ENCODE measurements around the gene FUZ. TPM values are rescaled to one million over a fixed set of nuclear protein-coding genes. Genes with fewer than 3 reads are reported as not detected.

Gene FUZ
- total RNA-seq, 2 experiments from 2014 or later, result 23.1 to 24.2 TPM

DNA sequence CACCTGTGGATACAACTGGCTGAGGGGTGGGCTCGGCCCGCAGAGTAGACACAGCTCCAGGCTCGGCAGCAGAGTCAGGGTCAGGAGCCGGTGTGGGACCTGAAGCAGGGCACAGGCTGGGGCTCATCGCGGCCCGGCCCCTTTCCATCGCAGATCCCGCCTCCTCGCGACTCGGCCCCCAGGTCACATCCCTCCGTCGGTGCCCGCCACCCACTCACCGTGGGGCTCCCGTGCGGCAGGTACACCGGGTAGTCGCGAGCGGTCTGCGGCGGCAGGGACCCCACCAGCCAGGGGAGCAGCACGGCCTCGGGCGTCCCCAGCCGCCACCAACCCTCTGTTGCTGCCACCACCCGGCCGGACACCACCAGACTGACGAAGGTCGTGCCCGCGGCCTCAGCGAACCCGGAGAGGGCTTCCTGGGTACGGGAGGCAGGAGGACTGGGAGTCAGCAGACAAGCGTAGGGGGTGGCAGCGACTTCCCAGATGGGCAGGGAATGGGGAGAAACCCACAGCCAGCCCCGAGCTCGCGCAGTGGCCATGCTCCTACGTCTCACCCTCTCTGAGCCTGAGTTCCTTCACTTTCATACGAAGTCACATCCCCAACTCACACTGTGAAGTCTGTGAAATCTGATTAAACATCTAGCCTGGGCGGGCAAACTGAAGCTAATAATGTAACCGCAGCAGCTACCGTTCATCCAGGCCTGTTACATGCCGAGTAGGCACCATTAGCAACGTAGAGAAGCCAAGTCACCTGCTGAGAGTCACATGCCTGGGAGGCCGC lies 3.7 kb downstream of the FUZ start:
- peak overlapping the region; percentile 71 for H3K4me3 Mint-ChIP-seq
- ChIA-PET POLR2A (interaction anchor here (1.0 to 1.2 kb wide), 3 partner anchors 9 to 11 kb away, joined by 3 to 5 read pairs (median 3); partner anchors contain the start of gene MED25), CTCF (interaction anchor here (0.9 to 1.0 kb wide), 2 partner anchors 92 to 133 kb away, joined by 4 read pairs; partner anchors contain the start of gene PRMT1)
- H3K36me3 Mint-ChIP-seq (ENCODE audit: low read depth), result peaks cover 27% of the 10 kb centered on the region
- H3K4me1 Mint-ChIP-seq (ENCODE audit: low read depth), result peaks cover 57% of the 10 kb centered on the region
- ATAC-seq, result peak; percentile 23
- H3K9me3 Mint-ChIP-seq (ENCODE audit: insufficient read depth), result no peaks in the 10 kb centered on the region
- DNase-seq, result peak; percentile 36
- H3K27me3 Mint-ChIP-seq (ENCODE audit: low read depth), result no peaks in the 10 kb centered on the region
- peak overlapping the region; percentile 72 for H3K27ac Mint-ChIP-seq

DNA sequence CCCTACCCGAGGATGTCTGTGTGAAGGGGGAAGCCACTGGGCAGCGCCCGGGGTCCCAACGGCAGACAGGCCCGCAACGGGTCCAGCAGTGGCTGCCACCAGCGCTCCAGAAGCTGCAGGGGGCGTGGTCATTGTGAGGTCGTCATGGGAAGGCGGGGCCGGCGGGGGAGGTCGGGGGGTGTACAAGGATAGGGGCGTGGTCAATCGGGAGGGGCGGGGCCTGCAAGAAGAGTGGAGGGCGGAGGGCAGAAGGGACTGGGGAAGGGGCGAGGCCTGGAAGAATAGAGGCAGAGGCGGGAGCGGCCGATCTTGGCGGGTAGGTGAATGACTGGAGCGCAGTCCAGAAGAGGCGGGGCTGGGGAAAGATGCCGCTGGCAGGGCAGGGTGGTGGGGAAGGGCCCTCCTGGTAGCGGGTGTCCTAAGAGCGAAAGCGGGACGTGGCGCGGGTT lies 4.4 kb downstream of the FUZ start:
- ChIA-PET CTCF (no interaction called here), POLR2A (no interaction called here)
- Mint-ChIP-seq H3K36me3 (ENCODE audit: low read depth) (peaks cover 28% of the 10 kb centered on the region), H3K4me1 (ENCODE audit: low read depth) (peaks cover 53% of the 10 kb centered on the region), H3K27ac (peak overlapping the region; percentile 72), H3K9me3 (ENCODE audit: insufficient read depth) (no peaks in the 10 kb centered on the region), H3K27me3 (ENCODE audit: low read depth) (no peaks in the 10 kb centered on the region), H3K4me3 (peak overlapping the region; percentile 71)
- DNase-seq (peak; percentile 84), ATAC-seq (peak; percentile 10)

DNA sequence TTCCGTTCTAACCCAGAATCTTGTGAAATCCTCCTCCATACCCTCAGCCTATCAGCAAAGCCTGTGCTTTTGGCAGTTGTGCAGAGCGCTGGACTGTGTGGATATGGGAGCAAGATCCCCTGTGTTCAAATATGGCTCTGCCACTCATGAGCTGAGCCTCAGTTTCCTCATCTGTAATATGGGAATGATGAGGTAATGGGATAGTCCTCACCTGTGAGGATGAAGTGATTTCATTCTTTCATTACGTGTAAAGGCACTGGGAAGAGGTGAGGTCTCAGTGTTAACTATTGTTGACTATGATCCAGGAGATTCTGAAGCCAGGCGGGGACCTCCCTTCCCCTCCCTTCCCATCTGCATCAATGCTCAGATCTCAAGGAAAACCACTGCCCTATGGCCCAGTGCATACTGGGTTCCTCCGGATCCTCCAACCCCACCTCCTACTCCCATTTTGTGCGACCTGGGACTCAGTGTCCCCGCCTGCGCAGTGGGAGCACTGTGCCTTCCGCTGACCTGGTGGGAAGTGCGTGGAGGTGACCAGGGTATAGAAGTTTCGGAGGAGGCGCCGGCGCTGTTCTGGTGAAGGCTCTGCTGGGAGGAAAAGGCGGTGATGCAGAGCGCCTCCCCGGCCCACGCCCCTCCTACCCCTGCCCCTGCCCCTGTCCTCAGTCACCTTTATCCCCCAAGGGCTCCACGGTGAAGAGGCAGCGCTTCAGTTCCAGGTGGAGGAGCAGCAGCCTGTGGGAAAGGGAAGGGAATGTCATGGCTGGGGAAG lies 5.0 kb downstream of the FUZ start:
- Mint-ChIP-seq H3K4me3 (peak overlapping the region; percentile 22), H3K36me3 (ENCODE audit: low read depth) (peaks cover 34% of the 10 kb centered on the region), H3K27ac (peak overlapping the region; percentile 95), H3K4me1 (ENCODE audit: low read depth) (peaks cover 49% of the 10 kb centered on the region), H3K9me3 (ENCODE audit: insufficient read depth) (no peaks in the 10 kb centered on the region), H3K27me3 (ENCODE audit: low read depth) (no peaks in the 10 kb centered on the region)
- DNase-seq (no peak), ATAC-seq (no peak)
- ChIA-PET CTCF (interaction anchor here (1.1 to 1.2 kb wide), 2 partner anchors 10 to 91 kb away, joined by 3 read pairs; no protein-coding TSS in a partner anchor), POLR2A (no interaction called here)

GRCh38 chr19:49807058-49807903 lies 5.8 kb downstream of the FUZ start:
- Mint-ChIP-seq H3K27ac (peak overlapping the region; percentile 95), H3K27me3 (ENCODE audit: low read depth) (no peaks in the 10 kb centered on the region), H3K4me3 (no peak overlapping the region), H3K4me1 (ENCODE audit: low read depth) (peaks cover 41% of the 10 kb centered on the region), H3K36me3 (ENCODE audit: low read depth) (peaks cover 38% of the 10 kb centered on the region), H3K9me3 (ENCODE audit: insufficient read depth) (no peaks in the 10 kb centered on the region)
- POLR2A ChIA-PET, result no interaction called here
- DNase-seq (peak; percentile 50), ATAC-seq (peak; percentile 22)
- CTCF ChIA-PET, result interaction anchor here (1.1 to 1.2 kb wide), 2 partner anchors 9 to 90 kb away, joined by 3 read pairs; no protein-coding TSS in a partner anchor

DNA sequence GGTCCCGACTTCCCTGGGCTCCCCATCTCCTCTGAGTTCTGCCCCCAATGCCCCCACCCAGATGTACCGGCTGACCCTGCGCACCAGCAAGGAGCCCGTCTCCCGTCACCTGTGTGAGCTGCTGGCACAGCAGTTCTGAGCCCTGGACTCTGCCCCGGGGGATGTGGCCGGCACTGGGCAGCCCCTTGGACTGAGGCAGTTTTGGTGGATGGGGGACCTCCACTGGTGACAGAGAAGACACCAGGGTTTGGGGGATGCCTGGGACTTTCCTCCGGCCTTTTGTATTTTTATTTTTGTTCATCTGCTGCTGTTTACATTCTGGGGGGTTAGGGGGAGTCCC lies 6.5 kb downstream of the FUZ start:
- Mint-ChIP-seq H3K4me3 (no peak overlapping the region), H3K9me3 (ENCODE audit: insufficient read depth) (no peaks in the 10 kb centered on the region), H3K27ac (peak overlapping the region; percentile 95), H3K36me3 (ENCODE audit: low read depth) (peaks cover 38% of the 10 kb centered on the region), H3K27me3 (ENCODE audit: low read depth) (no peaks in the 10 kb centered on the region), H3K4me1 (ENCODE audit: low read depth) (peaks cover 37% of the 10 kb centered on the region)
- ChIA-PET CTCF (no interaction called here), POLR2A (no interaction called here)
- DNase-seq (no peak), ATAC-seq (no peak)

DNA sequence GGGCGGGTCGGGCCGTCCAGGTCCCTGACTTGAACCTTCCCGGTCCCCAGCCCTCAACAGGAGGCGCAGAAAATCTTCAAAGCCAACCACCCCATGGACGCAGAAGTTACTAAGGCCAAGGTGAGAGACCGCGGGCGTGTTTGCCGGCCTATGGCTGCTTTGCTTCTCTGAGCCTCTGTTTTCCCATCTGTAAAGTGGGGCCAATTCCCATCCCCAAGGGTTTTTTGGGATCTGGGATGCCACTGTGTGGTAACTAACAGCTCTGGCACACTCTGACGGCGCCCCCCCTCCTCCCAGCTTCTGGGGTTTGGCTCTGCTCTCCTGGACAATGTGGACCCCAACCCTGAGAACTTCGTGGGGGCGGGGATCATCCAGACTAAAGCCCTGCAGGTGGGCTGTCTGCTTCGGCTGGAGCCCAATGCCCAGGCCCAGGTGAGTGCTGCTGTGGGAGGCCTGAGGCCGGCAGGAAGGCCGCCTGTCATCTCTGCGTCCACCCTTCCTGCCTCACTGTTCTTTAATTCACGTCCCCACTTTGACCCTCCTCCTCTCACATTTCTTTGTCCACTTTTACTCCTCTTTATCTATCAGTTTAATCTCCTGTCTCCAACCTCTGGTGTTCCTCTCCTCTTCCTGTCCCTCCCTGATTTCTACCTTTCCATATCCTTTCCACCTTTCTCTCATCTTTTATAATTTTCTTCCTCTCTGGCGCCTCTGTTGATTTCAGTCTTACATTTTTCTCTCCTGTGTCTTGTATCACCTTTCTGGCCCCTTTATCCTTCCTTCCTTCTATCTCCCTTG lies 7.1 kb downstream of the FUZ start:
- POLR2A ChIA-PET, result no interaction called here
- H3K9me3 Mint-ChIP-seq (ENCODE audit: insufficient read depth), result no peaks in the 10 kb centered on the region
- H3K27me3 Mint-ChIP-seq (ENCODE audit: low read depth), result no peaks in the 10 kb centered on the region
- DNase-seq (no peak), ATAC-seq (no peak)
- peaks cover 41% of the 10 kb centered on the region for H3K36me3 Mint-ChIP-seq (ENCODE audit: low read depth)
- H3K4me1 Mint-ChIP-seq (ENCODE audit: low read depth), result peaks cover 37% of the 10 kb centered on the region
- CTCF ChIA-PET, result interaction anchor here (2.7 kb wide), 1 partner anchor 88 kb away, joined by 9 read pairs; no protein-coding TSS in a partner anchor
- no peak overlapping the region for H3K4me3 Mint-ChIP-seq
- H3K27ac Mint-ChIP-seq, result peak overlapping the region; percentile 95

DNA sequence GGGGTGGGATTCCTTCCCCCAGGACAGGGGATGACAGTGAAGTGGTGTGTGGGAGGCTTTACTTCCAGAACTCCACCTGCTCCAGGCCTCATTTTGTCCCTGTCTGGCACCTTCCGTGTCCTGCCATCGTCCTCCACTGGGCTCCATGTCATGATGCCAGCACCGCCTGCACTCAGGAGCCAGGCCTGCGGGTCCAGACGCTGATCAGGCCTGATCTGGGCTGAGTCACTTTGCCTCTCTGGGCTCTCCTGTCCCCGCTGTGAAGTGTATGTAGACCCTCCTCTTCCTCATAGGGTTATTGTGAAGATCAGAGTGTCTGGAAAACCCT lies 9.6 kb downstream of the FUZ start:
- ATAC-seq (no peak), DNase-seq (no peak)
- peaks cover 22% of the 10 kb centered on the region for H3K4me1 Mint-ChIP-seq (ENCODE audit: low read depth)
- H3K27ac Mint-ChIP-seq, result no peak overlapping the region
- ChIA-PET POLR2A (no interaction called here), CTCF (no interaction called here)
- H3K9me3 Mint-ChIP-seq (ENCODE audit: insufficient read depth), result no peaks in the 10 kb centered on the region
- peaks cover 47% of the 10 kb centered on the region for H3K36me3 Mint-ChIP-seq (ENCODE audit: low read depth)
- no peak overlapping the region for H3K4me3 Mint-ChIP-seq
- H3K27me3 Mint-ChIP-seq (ENCODE audit: low read depth), result no peaks in the 10 kb centered on the region

DNA sequence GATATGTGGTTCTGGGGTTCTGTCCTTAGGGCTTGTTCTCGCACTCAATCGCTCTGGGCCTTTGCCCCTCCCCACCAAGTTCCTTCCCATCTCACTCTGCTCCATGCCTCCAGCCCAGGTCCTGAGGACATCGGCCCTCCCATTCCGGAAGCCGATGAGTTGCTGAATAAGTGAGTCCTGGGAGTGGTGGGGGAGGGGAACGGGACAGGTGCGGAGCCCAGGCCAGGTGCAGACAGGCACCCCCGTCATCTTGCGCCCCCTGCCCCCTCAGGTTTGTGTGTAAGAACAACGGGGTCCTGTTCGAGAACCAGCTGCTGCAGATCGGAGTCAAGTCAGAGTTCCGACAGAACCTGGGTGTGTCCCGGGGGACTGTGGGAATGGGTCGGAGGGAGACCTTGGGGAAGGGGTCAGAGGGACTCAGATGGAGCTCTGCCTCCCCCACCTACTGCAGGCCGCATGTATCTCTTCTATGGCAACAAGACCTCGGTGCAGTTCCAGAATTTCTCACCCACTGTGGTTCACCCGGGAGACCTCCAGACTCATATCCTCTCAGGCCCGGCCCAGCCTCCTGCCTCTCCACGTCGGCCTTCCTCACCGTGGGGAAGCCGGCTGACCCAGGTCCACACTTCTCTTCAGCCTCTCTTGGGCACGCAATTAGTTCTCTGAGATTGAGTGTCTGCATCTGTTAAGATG lies 10.1 kb downstream of the FUZ start:
- no peak for ATAC-seq
- H3K4me1 Mint-ChIP-seq (ENCODE audit: low read depth), result peaks cover 16% of the 10 kb centered on the region
- H3K27me3 Mint-ChIP-seq (ENCODE audit: low read depth), result no peaks in the 10 kb centered on the region
- H3K36me3 Mint-ChIP-seq (ENCODE audit: low read depth), result peaks cover 45% of the 10 kb centered on the region
- H3K9me3 Mint-ChIP-seq (ENCODE audit: insufficient read depth), result no peaks in the 10 kb centered on the region
- no peak overlapping the region for H3K27ac Mint-ChIP-seq
- H3K4me3 Mint-ChIP-seq, result no peak overlapping the region
- CTCF ChIA-PET, result no interaction called here
- POLR2A ChIA-PET, result no interaction called here
- DNase-seq, result no peak

- peaks cover 40% of the 10 kb centered on the region for H3K36me3 Mint-ChIP-seq (ENCODE audit: low read depth)
- no peak overlapping the region for H3K27ac Mint-ChIP-seq
- H3K4me1 Mint-ChIP-seq (ENCODE audit: low read depth), result peaks cover 8% of the 10 kb centered on the region
- POLR2A ChIA-PET, result no interaction called here
- no peaks in the 10 kb centered on the region for H3K27me3 Mint-ChIP-seq (ENCODE audit: low read depth)
- no peak overlapping the region for H3K4me3 Mint-ChIP-seq
- ATAC-seq, result no peak
- no peaks in the 10 kb centered on the region for H3K9me3 Mint-ChIP-seq (ENCODE audit: insufficient read depth)
- CTCF ChIA-PET, result no interaction called here
- no peak for DNase-seq
These were observed 11.0 kb downstream of the FUZ start for GRCh38 chr19:49801966-49802661.

- ChIA-PET CTCF (no interaction called here), POLR2A (no interaction called here)
- H3K27ac Mint-ChIP-seq, result no peak overlapping the region
These were observed 11.6 kb downstream of the FUZ start for GRCh38 chr19:49801401-49801888.

More at GRCh38 chr19:49801401-49801888, 11.6 kb downstream of the FUZ start:
- peaks cover 40% of the 10 kb centered on the region for H3K36me3 Mint-ChIP-seq (ENCODE audit: low read depth)
- no peak overlapping the region for H3K4me3 Mint-ChIP-seq
- no peak for ATAC-seq
- no peaks in the 10 kb centered on the region for H3K27me3 Mint-ChIP-seq (ENCODE audit: low read depth)
- DNase-seq, result no peak
- no peaks in the 10 kb centered on the region for H3K9me3 Mint-ChIP-seq (ENCODE audit: insufficient read depth)
- H3K4me1 Mint-ChIP-seq (ENCODE audit: low read depth), result peaks cover 5% of the 10 kb centered on the region

Data from activated CD8-positive, alpha-beta T cell treated with anti-CD3 and anti-CD28 coated beads, Interleukin-2, amount 10 ng/mL, durations not matched to agents 7 days and 5 days (primary cell).